Motor neuron (in vitro differentiated cells): ENCODE data around the gene LIN9. TPM values are rescaled to one million over a fixed set of nuclear protein-coding genes. Genes with fewer than 3 reads are reported as not detected.

Experiments used
- ATAC-seq, 8 experiments: fragments of 200-7000 bp; cut with Tn5 transposase; replicated peaks in 6 of 8; 2 replicates each; pipeline ENCODE4 v1.8.0; 2021; ENCODE audit warnings: mild to moderate bottlenecking in 8 of 8, moderate library complexity in 8 of 8
- H3K27ac ChIP-seq, 2 donors: fragments of 250-450 bp; sonication (Bioruptor Pico); 2 replicates each; pipeline ENCODE4 v1.9.0; 2021; ENCODE audit warnings: antibody characterized with exemption in 2 of 2, mild to moderate bottlenecking in 2 of 2, moderate library complexity in 1 of 2
- H3K4me1 ChIP-seq, 2 donors: fragments of 250-450 bp; sonication (Bioruptor Pico); replicated peaks in 1 of 2; 2 replicates each; pipeline ENCODE4 v1.6.1; 2021; ENCODE audit warnings: antibody characterized with exemption in 2 of 2, mild to moderate bottlenecking in 2 of 2, moderate library complexity in 1 of 2
- H3K4me3 ChIP-seq, 5 donors: fragments of 250-450 bp; sonication (Bioruptor Pico); 2 replicates each; pipeline ENCODE4 v1.9.0; 2021; ENCODE audit warnings: antibody characterized with exemption in 5 of 5, mild to moderate bottlenecking in 5 of 5, moderate library complexity in 4 of 5
- WGBS, 10 experiments: fragments of 450-650 bp; shearing (Covaris generic); methylation state at CpG; one replicate each; pipeline ENCODE4 v1.0.0; 2022; 5-methylcytosine and 5-hydroxymethylcytosine counted together
- in situ Hi-C, 9 experiments: fragments of 400-800 bp; cut with MboI; loops; one replicate each; pipeline ENCODE4 v1.15.0; 2021; ENCODE audit warnings: low sequenced_read_pairs in 9 of 9, low pct_unique_long_range_greater_than_20kb in 2 of 9; ENCODE audit not compliant: unreplicated experiment in 9 of 9
- total RNA-seq, 8 experiments: library from RNA; unstranded; fragments of 300-600 nt; gene quantifications; 2 replicates each; pipeline versions ENCODE4 v1.2.3 to v1.2.4, GENCODE V29; 2022

LIN9 gene
- total RNA-seq, 8 experiments from 2014 or later = 2.0 to 14.1 (median 5.7) TPM

GRCh38 chr1:226195144-226195543 is 113.8 kb downstream of the LIN9 start:
- 56 to 86% (median 73%) methylated on average over 1 of the region's 1 CpG; no CpG with 5 or more reads in 6 of the 10 experiments for WGBS, 10 experiments
- Histone ChIP-seq H3K4me1 (no peaks in the 10 kb centered on the region), H3K4me3 (no peak overlapping the region), H3K27ac (no peak overlapping the region)
- in situ Hi-C loops = no loop called here
- peak in 1 of 8 experiments; percentile 45 for ATAC-seq

GRCh38 chr1:226187380-226187779 is 121.6 kb downstream of the LIN9 start:
- 65 to 94% (median 82%) methylated on average over 3 to 7 of the region's 7 CpGs for whole genome bisulfite sequencing, 10 experiments
- peaks cover 11 to 18% of the 10 kb centered on the region in 2 donors for H3K4me1 ChIP-seq
- peak overlapping the region in 1 of 2 donors; percentile 98 for H3K27ac ChIP-seq
- H3K4me3 ChIP-seq = peak overlapping the region; percentile 78 to 99 (median 92)
- in situ Hi-C loops = loop anchor here in 1 of 9 experiments (10.0 kb wide), 1 partner anchor 53 kb away; no protein-coding TSS in a partner anchor
- no peak for ATAC-seq

GRCh38 chr1:226187019-226187322 is 122.0 kb downstream of the LIN9 start:
- in situ Hi-C loops = loop anchor here in 1 of 9 experiments (10.0 kb wide), 1 partner anchor 52 kb away; no protein-coding TSS in a partner anchor
- H3K4me1 ChIP-seq = peaks cover 15 to 22% of the 10 kb centered on the region in 2 donors

GRCh38 chr1:226186124-226187018 is 122.6 kb downstream of the LIN9 start, which contains the start of gene ACBD3:
ACBD3 (minus strand) TSS chr1:226186741; CDS start chr1:226186675, 66 bp downstream.
- peak within 1 kb of the TSS; percentile 98 to 99 for H3K27ac ChIP-seq
- in situ Hi-C loops = loop anchor here in 1 of 9 experiments (10.0 kb wide), 1 partner anchor 52 kb away; no protein-coding TSS in a partner anchor
- peak within 1 kb of the TSS; percentile 78 to 99 (median 92) for H3K4me3 ChIP-seq
- ATAC-seq = peak; percentile 85 to 97 (median 95)
- H3K4me1 ChIP-seq = peaks cover 17 to 25% of the 10 kb centered on the region in 2 donors
- WGBS, 10 experiments = 0 to 1% (median 0%) methylated on average over 2 to 24 of the region's 75 CpGs; no CpG with 5 or more reads in 3 of the 10 experiments

More at GRCh38 chr1:226187019-226187322, 122.0 kb downstream of the LIN9 start:
- Histone ChIP-seq H3K27ac (peak overlapping the region; percentile 98 to 99), H3K4me3 (peak overlapping the region; percentile 78 to 99 (median 92))
- 25 to 60% (median 35%) methylated on average over 1 to 4 of the region's 10 CpGs; no CpG with 5 or more reads in 3 of the 10 experiments for WGBS, 10 experiments
- no peak for ATAC-seq

- in situ Hi-C loops = loop anchor here in 1 of 9 experiments (10.0 kb wide), 1 partner anchor 51 kb away; no protein-coding TSS in a partner anchor
- WGBS, 10 experiments = 1 to 50% (median 41%) methylated on average over 8 to 14 of the region's 14 CpGs
- Histone ChIP-seq H3K4me1 (peaks cover 17 to 25% of the 10 kb centered on the region in 2 donors), H3K27ac (peak overlapping the region; percentile 98 to 99), H3K4me3 (peak overlapping the region; percentile 78 to 99 (median 92))
- ATAC-seq = peak in 1 of 8 experiments; percentile 2
Measured at GRCh38 chr1:226185141-226186036, 123.6 kb downstream of the LIN9 start.

GRCh38 chr1:226181996-226182714 is 126.8 kb downstream of the LIN9 start:
- H3K27ac ChIP-seq = no peak overlapping the region
- 44 to 100% (median 91%) methylated on average over 1 to 14 of the region's 14 CpGs; no CpG with 5 or more reads in 3 of the 10 experiments for WGBS, 10 experiments
- ATAC-seq = peak in 3 of 8 experiments; percentile 7 to 27 (median 18)
- H3K4me1 ChIP-seq = peaks cover 15 to 23% of the 10 kb centered on the region in 2 donors
- H3K4me3 ChIP-seq = no peak overlapping the region
- in situ Hi-C loops = loop anchor here in 1 of 9 experiments (10.0 kb wide), 1 partner anchor 47 kb away; no protein-coding TSS in a partner anchor

Other genes starting within 250 kb of the LIN9 start
- 1,000 to 10,000 TPM in 4 of 8 experiments, 100 to 1,000 TPM in 4; 306 to 1,867 (median 1,051) TPM for gene H3-3A, start 246.4 kb downstream of the LIN9 start, total RNA-seq
- 10 to 100 TPM; 30.9 to 79.1 (median 56.0) TPM for gene ACBD3, start 122.4 kb downstream of the LIN9 start, total RNA-seq
- under 1 TPM in 7 of 8 experiments, not detected in 1; 0.11 to 0.81 (median 0.31) TPM for gene MIXL1, start 85.5 kb downstream of the LIN9 start, total RNA-seq
- gene PARP1, start 98.9 kb upstream of the LIN9 start, total RNA-seq = 100 to 1,000 TPM in 6 of 8 experiments, 10 to 100 TPM in 2; 51.4 to 243 (median 118) TPM
- 1 to 10 TPM in 2 of 8 experiments, under 1 TPM in 6; 0.09 to 4.2 (median 0.47) TPM for gene STUM, start 239.6 kb upstream of the LIN9 start, total RNA-seq